Cerebellar cortex (tissue), 1 donor: ENCODE results near the gene IGFBP6.

Source experiments
- DNase-seq: peaks from one replicate; pipeline ENCODE4 v3.0.0-alpha.2; 2015; ENCODE audit warnings: low spot score

The IGFBP6 gene

DNA sequence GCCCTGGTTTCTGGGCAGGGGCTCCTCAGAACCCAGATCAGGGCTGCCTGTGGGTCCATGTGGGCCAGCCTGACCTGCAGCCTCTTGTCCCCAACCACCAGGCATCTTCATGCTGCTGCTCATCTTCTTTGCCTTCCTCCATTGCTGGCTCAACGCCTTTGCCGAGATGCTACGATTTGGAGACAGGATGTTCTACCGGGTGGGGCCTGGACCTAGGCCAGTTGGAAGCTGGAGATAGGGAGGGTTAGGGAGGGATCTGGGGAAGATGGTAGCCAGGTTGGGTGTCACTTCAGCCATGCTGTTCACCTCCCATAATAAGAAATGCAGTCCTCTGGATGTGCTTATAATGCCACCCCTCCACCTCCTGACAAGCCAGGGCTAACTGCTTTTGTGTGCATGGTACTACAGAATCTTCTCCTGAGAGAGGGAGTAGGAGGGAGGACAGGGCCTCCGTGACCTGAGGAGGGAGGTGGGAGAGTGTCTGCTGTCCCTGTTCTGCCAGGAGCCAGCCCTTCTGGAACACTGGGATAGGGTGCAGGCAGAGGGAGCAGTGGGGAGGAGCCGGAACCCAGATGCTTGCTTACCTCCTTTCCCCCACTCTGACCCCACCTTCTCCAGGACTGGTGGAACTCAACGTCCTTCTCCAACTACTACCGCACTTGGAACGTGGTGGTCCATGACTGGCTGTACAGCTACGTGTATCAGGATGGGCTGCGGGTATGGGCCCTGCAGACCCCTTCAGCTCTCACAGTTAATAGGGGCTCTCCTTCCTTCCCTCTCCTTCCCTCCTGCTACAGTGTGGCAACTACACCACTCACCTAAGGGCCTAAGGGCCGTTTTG, 23.4 kb downstream of the IGFBP6 start:
- DNase-seq: no peak

DNA sequence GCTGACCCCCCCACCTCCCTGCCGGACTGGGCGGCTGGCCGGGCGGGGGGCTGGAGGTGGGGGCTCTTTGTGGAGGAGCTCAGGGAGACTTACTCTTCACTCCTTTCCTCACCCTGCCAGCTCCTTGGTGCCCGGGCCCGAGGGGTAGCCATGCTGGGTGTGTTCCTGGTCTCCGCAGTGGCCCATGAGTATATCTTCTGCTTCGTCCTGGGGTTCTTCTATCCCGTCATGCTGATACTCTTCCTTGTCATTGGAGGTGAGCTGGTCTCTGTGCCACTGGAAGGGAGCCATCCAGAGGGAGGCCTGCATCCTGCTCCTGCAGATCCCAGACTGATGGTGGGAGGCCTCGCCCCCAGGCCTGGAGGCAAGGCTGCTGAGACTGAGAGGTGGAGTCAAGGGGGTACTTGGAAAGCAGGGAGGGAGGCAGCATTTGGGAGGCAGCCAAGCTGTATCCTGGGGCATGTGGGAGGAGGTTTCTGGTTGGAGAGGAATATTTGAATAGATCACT, 25.5 kb downstream of the IGFBP6 start:
- DNase-seq: no peak

DNA sequence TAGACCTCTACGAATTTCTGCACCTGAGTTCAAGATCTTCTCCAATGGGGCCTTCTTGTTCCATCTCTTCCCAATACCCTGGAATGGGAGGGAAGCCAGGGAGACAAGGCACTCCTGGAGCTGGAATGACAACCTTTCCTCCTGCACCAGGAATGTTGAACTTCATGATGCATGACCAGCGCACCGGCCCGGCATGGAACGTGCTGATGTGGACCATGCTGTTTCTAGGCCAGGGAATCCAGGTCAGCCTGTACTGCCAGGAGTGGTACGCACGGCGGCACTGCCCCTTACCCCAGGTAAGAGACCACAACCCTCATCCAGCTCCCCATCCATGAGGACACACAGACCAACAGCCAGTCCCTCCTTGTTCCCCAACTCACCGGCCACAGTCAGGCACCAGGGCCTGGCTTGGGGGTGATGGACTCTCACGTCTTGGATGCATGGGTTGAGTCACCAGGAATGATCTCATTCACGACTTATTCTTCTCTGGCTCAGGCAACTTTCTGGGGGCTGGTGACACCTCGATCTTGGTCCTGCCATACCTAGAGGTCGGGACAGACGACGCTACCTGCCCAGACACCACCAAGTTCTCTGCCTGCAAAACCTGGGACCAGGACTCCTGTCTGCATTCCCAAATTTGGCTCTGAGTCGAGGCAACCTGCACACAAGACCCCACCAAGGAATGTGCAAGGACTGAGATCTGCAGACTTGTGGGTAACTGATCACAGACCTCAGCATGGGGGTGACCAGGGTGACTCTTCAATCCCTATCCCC, 26.3 kb downstream of the IGFBP6 start:
- DNase-seq: no peak

- DNase-seq: no peak
Measured at GRCh38 chr12:53124352-53124723, 26.9 kb downstream of the IGFBP6 start.

GRCh38 chr12:53127169-53127568, 29.7 kb downstream of the IGFBP6 start:
- DNase-seq: no peak

DNA sequence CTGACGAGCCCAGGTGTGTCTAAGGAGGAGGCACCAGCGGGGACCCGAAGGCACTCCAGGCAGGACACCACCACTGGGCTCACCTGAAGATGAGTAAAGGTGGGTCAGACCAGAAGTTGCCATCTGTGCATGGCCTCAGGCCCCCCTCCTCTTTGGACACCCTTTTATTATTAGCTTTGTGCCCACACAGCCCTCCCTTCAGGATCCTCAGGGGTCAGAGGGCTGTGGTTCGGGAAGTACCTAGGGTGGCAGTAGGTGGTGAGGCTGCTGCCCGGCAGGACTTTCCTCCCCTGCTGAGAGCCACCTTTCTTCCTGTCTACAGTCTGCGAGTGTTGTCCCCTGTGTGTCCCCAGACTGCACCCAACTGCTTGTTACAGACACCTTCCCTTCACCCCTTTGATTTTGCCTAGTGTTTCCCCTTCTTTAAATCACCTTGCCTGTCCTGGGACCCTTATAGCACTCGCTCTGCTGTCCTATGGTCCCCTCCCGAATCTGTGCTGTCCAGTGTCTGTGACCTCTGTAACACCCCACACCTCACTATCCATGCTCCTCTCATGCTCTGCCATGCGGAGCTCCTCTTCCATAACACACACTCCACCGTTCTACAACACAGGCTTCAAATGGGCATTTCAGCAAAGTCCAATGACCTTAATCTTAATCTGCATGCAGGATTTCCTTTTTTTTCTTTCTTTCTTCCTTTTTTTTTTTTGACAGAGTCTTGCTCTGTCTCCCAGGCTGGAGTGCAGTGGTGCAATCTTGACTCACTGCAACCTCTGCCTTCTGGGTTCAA, 31.5 kb downstream of the IGFBP6 start:
- DNase-seq: no peak

- no peak for DNase-seq
Measured at GRCh38 chr12:53131844-53132243, 34.4 kb downstream of the IGFBP6 start.

DNA sequence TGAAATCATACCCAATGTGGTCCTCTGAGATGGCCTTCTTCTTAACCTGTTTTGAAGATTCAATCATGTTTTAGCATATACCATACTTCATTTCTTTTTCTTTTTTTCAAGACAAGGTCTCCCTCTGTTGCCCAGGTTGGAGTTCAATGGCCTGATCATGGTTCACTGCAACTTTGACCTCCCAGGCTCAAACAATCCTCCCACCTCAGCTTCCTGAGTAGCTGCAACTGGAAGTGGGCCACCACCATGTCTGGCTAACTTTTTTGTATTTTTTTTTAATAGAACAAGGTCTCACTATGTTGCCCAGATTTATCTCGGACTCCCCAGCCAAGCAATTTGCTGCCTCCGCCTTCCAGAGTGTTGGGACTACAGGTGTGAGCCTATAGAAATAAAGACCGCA, 36.3 kb downstream of the IGFBP6 start:
- DNase-seq: no peak

- no peak for DNase-seq
Measured at GRCh38 chr12:53143355-53143754, 45.9 kb downstream of the IGFBP6 start.

- no peak for DNase-seq
Measured at GRCh38 chr12:53145383-53146260, 48.2 kb downstream of the IGFBP6 start.

- no peak for DNase-seq
Measured at GRCh38 chr12:53147181-53147580, 49.7 kb downstream of the IGFBP6 start.

DNA sequence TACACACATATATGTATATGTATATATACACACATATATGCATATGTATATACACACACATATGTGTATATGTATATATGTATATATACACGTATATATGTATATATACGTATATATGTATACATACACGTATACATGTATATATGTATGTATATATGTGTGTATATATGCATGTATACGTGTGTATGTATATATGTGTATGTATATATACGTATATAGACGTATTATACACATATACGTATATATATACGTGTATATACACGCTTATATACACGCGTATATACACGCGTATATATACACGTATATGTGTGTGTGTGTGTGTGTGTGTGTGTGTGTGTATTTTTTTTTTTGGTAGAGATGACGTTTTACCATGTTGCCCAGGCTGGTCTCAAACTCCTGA, 50.2 kb downstream of the IGFBP6 start:
- no peak for DNase-seq

DNA sequence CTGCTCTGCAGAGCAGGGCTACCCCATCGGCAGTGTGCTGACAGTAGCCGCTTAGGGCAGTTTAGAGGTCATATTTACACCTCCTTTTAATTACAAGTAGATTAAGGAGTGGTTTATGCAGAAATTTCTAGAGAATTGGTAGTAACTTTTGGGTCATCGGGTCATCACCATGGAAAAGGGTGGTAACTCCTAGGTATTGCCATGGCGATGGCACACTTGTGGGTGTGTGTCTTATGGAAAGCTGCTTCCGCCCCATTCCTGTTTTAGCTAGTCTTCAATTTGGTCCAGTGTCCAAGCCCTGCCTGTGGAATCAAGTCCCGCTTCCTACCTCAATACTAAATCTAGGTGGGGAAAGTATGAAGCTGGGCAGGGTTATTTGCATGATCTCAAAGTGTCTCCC, 53.6 kb downstream of the IGFBP6 start:
- no peak for DNase-seq
